ENCODE results near the gene FBXL7. TPM values are rescaled to one million over a fixed set of nuclear protein-coding genes. Genes with fewer than 3 reads are reported as not detected.

The FBXL7 gene
- total and polyA plus RNA-seq, 4 donors: 1.9 to 15.5 (median 6.6) TPM

- ATAC-seq (ENCODE audit: insufficient read depth, low FRiP score): no peak
- H3K9ac ChIP-seq (ENCODE audit: insufficient read depth in 1 of 2, low read length in 2 of 2): no peak overlapping the region
- H3K27me3 ChIP-seq (ENCODE audit: control insufficient read depth in 3 of 3, insufficient read depth in 3 of 3, low read length in 2 of 3): no peaks in the 10 kb centered on the region
- no peak overlapping the region for H3K4me3 ChIP-seq
- TF ChIP-seq CTCF (IDR thresholded peaks at IDR 0.05; ENCODE audit: control extremely low read depth, extremely low read depth): no peak
- H3K9me3 ChIP-seq (ENCODE audit: control insufficient read depth in 4 of 4, insufficient read depth in 3 of 4, low read length in 3 of 4): no peaks in the 10 kb centered on the region
- no peak for DNase-seq
- H3K27ac ChIP-seq (ENCODE audit: low read depth in 1 of 2, low read length in 1 of 2): no peak overlapping the region
- H3K4me1 ChIP-seq (ENCODE audit: control insufficient read depth in 5 of 5, insufficient read depth in 5 of 5, low read length in 5 of 5): peaks cover 0 to 39% (median 0%) of the 10 kb centered on the region in 5 donors
- 50 to 51% methylated on average over 7 of the region's 7 CpGs for WGBS, 2 donors
- H3K36me3 ChIP-seq (ENCODE audit: control insufficient read depth in 4 of 4, insufficient read depth in 4 of 4, low read length in 4 of 4): peaks cover 0 to 2% (median 0%) of the 10 kb centered on the region in 4 donors
Observed at GRCh38 chr5:15645381-15646160, 145.6 kb downstream of the FBXL7 start.

DNA sequence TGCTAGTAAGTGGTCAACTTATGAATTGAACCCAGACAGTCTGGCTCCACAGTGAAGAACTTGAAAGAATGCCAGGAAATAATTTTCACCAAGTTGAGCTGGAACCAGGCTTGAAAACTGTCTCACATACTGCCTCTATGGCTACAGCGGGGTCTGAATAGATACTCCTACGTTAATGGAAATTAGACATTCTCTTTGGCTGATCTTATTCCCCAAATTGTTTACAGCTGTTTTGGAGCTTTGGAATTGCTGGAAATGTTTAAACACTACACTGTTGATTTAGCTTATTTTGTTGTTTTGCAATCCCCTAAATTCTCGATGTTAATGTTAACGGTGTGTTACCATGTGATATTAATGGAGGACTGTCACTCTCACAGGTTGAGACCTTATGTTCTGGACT is 146.4 kb downstream of the FBXL7 start:
- Histone ChIP-seq H3K27me3 (ENCODE audit: control insufficient read depth in 3 of 3, insufficient read depth in 3 of 3, low read length in 2 of 3) (no peaks in the 10 kb centered on the region), H3K36me3 (ENCODE audit: control insufficient read depth in 4 of 4, insufficient read depth in 4 of 4, low read length in 4 of 4) (peaks cover 0 to 2% (median 0%) of the 10 kb centered on the region in 4 donors), H3K27ac (ENCODE audit: low read depth in 1 of 2, low read length in 1 of 2) (no peak overlapping the region), H3K9me3 (ENCODE audit: control insufficient read depth in 4 of 4, insufficient read depth in 3 of 4, low read length in 3 of 4) (no peaks in the 10 kb centered on the region), H3K4me1 (ENCODE audit: control insufficient read depth in 5 of 5, insufficient read depth in 5 of 5, low read length in 5 of 5) (peaks cover 0 to 39% (median 0%) of the 10 kb centered on the region in 5 donors), H3K4me3 (no peak overlapping the region), H3K9ac (ENCODE audit: insufficient read depth in 1 of 2, low read length in 2 of 2) (no peak overlapping the region)
- no peak for TF ChIP-seq CTCF (IDR thresholded peaks at IDR 0.05; ENCODE audit: control extremely low read depth, extremely low read depth)
- ATAC-seq (ENCODE audit: insufficient read depth, low FRiP score) (no peak), DNase-seq (peak in 2 of 3 donors; percentile 50 to 58)
- WGBS, 2 donors: 34 to 74% methylated on average over 4 of the region's 4 CpGs

DNA sequence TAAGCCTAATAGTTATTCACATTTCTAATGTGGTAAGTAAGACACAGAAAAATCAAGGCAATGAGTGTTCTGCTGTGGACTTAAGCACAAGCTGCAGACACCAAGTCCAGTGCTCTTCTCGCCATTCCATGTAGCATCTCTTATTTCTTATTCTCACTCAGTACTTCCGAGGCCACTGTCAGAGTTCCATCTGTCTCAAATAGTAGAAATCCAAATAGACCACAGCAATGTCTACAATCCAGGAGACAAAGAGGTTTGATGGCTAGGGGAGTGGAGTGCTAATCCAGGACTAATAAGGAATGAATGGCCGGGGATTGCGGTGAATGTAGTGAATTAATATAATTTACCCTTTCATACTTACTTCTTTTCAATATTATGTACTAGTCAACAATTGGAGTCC is 147.3 kb downstream of the FBXL7 start:
- 70 to 86% methylated on average over 4 of the region's 4 CpGs for WGBS, 2 donors
- peaks cover 0 to 2% (median 0%) of the 10 kb centered on the region in 4 donors for H3K36me3 ChIP-seq (ENCODE audit: control insufficient read depth in 4 of 4, insufficient read depth in 4 of 4, low read length in 4 of 4)
- no peak for TF ChIP-seq CTCF (IDR thresholded peaks at IDR 0.05; ENCODE audit: control extremely low read depth, extremely low read depth)
- DNase-seq (no peak), ATAC-seq (ENCODE audit: insufficient read depth, low FRiP score) (no peak)
- no peak overlapping the region for H3K9ac ChIP-seq (ENCODE audit: insufficient read depth in 1 of 2, low read length in 2 of 2)
- no peaks in the 10 kb centered on the region for H3K9me3 ChIP-seq (ENCODE audit: control insufficient read depth in 4 of 4, insufficient read depth in 3 of 4, low read length in 3 of 4)
- H3K4me3 ChIP-seq: no peak overlapping the region
- peaks cover 0 to 35% (median 0%) of the 10 kb centered on the region in 5 donors for H3K4me1 ChIP-seq (ENCODE audit: control insufficient read depth in 5 of 5, insufficient read depth in 5 of 5, low read length in 5 of 5)
- H3K27me3 ChIP-seq (ENCODE audit: control insufficient read depth in 3 of 3, insufficient read depth in 3 of 3, low read length in 2 of 3): no peaks in the 10 kb centered on the region
- no peak overlapping the region for H3K27ac ChIP-seq (ENCODE audit: low read depth in 1 of 2, low read length in 1 of 2)
